Caco-2 (cell line): Measurements from ENCODE around the gene JARID2. TPM values are rescaled to one million over a fixed set of nuclear protein-coding genes. Genes with fewer than 3 reads are reported as not detected.

Experiments used
- BruUV-seq: library from RNA; stranded (reverse); fragments of 400-500 nt; replicated peaks from 2 replicates; lab custom pipeline; 2021; lab: Mats Ljungman, UMichigan
- CTCF ChIA-PET: fragments of 300-600 bp; sonication (Branson Sonifier 250); formaldehyde crosslinking; loops from one replicate; lab custom pipeline; 2022; ENCODE audit warnings: antibody characterized with exemption; lab: Charles Lee
- POLR2A ChIA-PET: fragments of 300-600 bp; sonication (Branson Sonifier 250); formaldehyde crosslinking; loops from one replicate; lab custom pipeline; 2022; ENCODE audit warnings: antibody characterized with exemption; lab: Charles Lee
- DNase-seq, 2 experiments: peaks; one replicate each; pipeline versions ENCODE4 v3.0.0 to v3.0.0-alpha.2; 2020 to 2022
- H3K27me3 ChIP-seq: replicated peaks from 2 replicates; pipeline ENCODE4 v1.6.0; 2011; ENCODE audit warnings: low read length; ENCODE audit not compliant: control insufficient read depth, insufficient read depth
- H3K36me3 ChIP-seq: 2 replicates; pipeline ENCODE4 v1.5.1; 2011; ENCODE audit warnings: low read length; ENCODE audit not compliant: control insufficient read depth, insufficient read depth
- H3K4me1 ChIP-seq: fragments of 250-450 bp; sonication (Bioruptor Pico); 2 replicates; pipeline ENCODE4 v1.5.1; 2020; ENCODE audit warnings: mild to moderate bottlenecking
- H3K4me3 ChIP-seq: 2 replicates; pipeline ENCODE4 v1.5.1; 2011; ENCODE audit warnings: low read depth, mild to moderate bottlenecking, control low read depth, low read length
- H3K9me3 ChIP-seq: fragments of 250-450 bp; sonication (Bioruptor Pico); 2 replicates; pipeline ENCODE4 v1.5.1; 2020; ENCODE audit warnings: mild to moderate bottlenecking, moderate library complexity
- H3K27ac Mint-ChIP-seq: one replicate; pipeline ENCODE4 v1.8.0; 2022; ENCODE audit warnings: mixed read lengths; ENCODE audit not compliant: unreplicated experiment
- H3K27me3 Mint-ChIP-seq: one replicate; pipeline ENCODE4 v1.8.0; 2022; ENCODE audit warnings: mixed read lengths; ENCODE audit not compliant: insufficient read depth, unreplicated experiment
- H3K36me3 Mint-ChIP-seq: one replicate; pipeline ENCODE4 v1.8.0; 2022; ENCODE audit warnings: mild to moderate bottlenecking, mixed read lengths; ENCODE audit not compliant: insufficient read depth, unreplicated experiment
- H3K4me1 Mint-ChIP-seq: one replicate; pipeline ENCODE4 v1.8.0; 2022; ENCODE audit warnings: low read depth, mixed read lengths; ENCODE audit not compliant: unreplicated experiment
- H3K4me3 Mint-ChIP-seq: one replicate; pipeline ENCODE4 v1.8.0; 2022; ENCODE audit warnings: mild to moderate bottlenecking, moderate library complexity, mixed read lengths; ENCODE audit not compliant: unreplicated experiment
- H3K9me3 Mint-ChIP-seq: one replicate; pipeline ENCODE4 v1.8.0; 2022; ENCODE audit warnings: mixed read lengths; ENCODE audit not compliant: unreplicated experiment
- CTCF ChIP-seq, 2 experiments: fragments of 200-600 bp in 1 of 2; IDR thresholded peaks; 1 replicate in 1 of 2; 2 replicates in 1 of 2; pipeline versions ENCODE4 v1.5.1 to v1.8.0; 2011 to 2022; ENCODE audit warnings: antibody characterized with exemption in 1 of 2, control low read depth in 1 of 2, inconsistent platforms in 1 of 2, low read depth in 1 of 2, low read length in 1 of 2, mild to moderate bottlenecking in 1 of 2, moderate library complexity in 1 of 2; ENCODE audit not compliant: insufficient read depth in 1 of 2, severe bottlenecking in 1 of 2, unreplicated experiment in 1 of 2
- intact Hi-C: fragments of 100-400 bp; cut with micrococcal nuclease; formaldehyde crosslinking; loops from one replicate; pipeline ENCODE4 v1.10.0; 2022; ENCODE audit not compliant: unreplicated experiment
- total RNA-seq: library from RNA; stranded (reverse); gene quantifications from 2 replicates; pipeline ENCODE4 v1.2.3, GENCODE V29; 2022

JARID2 gene
- total RNA-seq, 1 experiment from 2014 or later: 18.3 TPM

- no peaks in the 10 kb centered on the region for H3K9me3 ChIP-seq
- H3K9me3 Mint-ChIP-seq: no peaks in the 10 kb centered on the region
- intact Hi-C loops: no loop called here
- no peaks in the 10 kb centered on the region for H3K4me1 Mint-ChIP-seq
- no peak overlapping the region for H3K27ac Mint-ChIP-seq
- H3K4me3 Mint-ChIP-seq: no peak overlapping the region
- TF ChIP-seq CTCF (IDR thresholded peaks at IDR 0.05; ENCODE audit: insufficient read depth in 1 of 2, low read depth in 1 of 2, low read length in 1 of 2, severe bottlenecking in 1 of 2, unreplicated experiment in 1 of 2): no peak
- H3K36me3 Mint-ChIP-seq: peaks cover 32% of the 10 kb centered on the region
- ChIA-PET POLR2A (no interaction called here), CTCF (no interaction called here)
- H3K36me3 ChIP-seq: no peaks in the 10 kb centered on the region
- no peak overlapping the region for H3K4me3 ChIP-seq
- no peak for DNase-seq
- no peaks in the 10 kb centered on the region for H3K4me1 ChIP-seq
- no peaks in the 10 kb centered on the region for H3K27me3 ChIP-seq
- no TSS peak for BruUV-seq
- H3K27me3 Mint-ChIP-seq: no peaks in the 10 kb centered on the region
These were observed 261.4 kb downstream of the JARID2 start for GRCh38 chr6:15507221-15507620.

GRCh38 chr6:15507746-15508145 is 261.9 kb downstream of the JARID2 start:
- no TSS peak for BruUV-seq
- Histone ChIP-seq H3K4me3 (no peak overlapping the region), H3K9me3 (no peaks in the 10 kb centered on the region), H3K36me3 (no peaks in the 10 kb centered on the region), H3K4me1 (no peaks in the 10 kb centered on the region), H3K27me3 (no peaks in the 10 kb centered on the region)
- intact Hi-C loops: no loop called here
- no peak for DNase-seq
- ChIA-PET POLR2A (no interaction called here), CTCF (no interaction called here)
- H3K27ac Mint-ChIP-seq: no peak overlapping the region
- H3K4me1 Mint-ChIP-seq: no peaks in the 10 kb centered on the region
- H3K36me3 Mint-ChIP-seq: peaks cover 32% of the 10 kb centered on the region
- H3K9me3 Mint-ChIP-seq: no peaks in the 10 kb centered on the region
- no peak overlapping the region for H3K4me3 Mint-ChIP-seq
- TF ChIP-seq CTCF (IDR thresholded peaks at IDR 0.05; ENCODE audit: insufficient read depth in 1 of 2, low read depth in 1 of 2, low read length in 1 of 2, severe bottlenecking in 1 of 2, unreplicated experiment in 1 of 2): no peak
- H3K27me3 Mint-ChIP-seq: no peaks in the 10 kb centered on the region

GRCh38 chr6:15508441-15508871 is 262.6 kb downstream of the JARID2 start:
- ChIA-PET POLR2A (no interaction called here), CTCF (no interaction called here)
- no peaks in the 10 kb centered on the region for H3K4me1 ChIP-seq
- H3K9me3 Mint-ChIP-seq: no peaks in the 10 kb centered on the region
- peaks cover 33% of the 10 kb centered on the region for H3K36me3 Mint-ChIP-seq
- peaks cover 2% of the 10 kb centered on the region for H3K36me3 ChIP-seq
- H3K27me3 Mint-ChIP-seq: no peaks in the 10 kb centered on the region
- no TSS peak for BruUV-seq
- intact Hi-C loops: no loop called here
- no peak overlapping the region for H3K4me3 Mint-ChIP-seq
- no peak overlapping the region for H3K27ac Mint-ChIP-seq
- no peak for DNase-seq
- H3K9me3 ChIP-seq: no peaks in the 10 kb centered on the region
- no peak overlapping the region for H3K4me3 ChIP-seq
- no peaks in the 10 kb centered on the region for H3K27me3 ChIP-seq
- H3K4me1 Mint-ChIP-seq: no peaks in the 10 kb centered on the region
- no peak for TF ChIP-seq CTCF (IDR thresholded peaks at IDR 0.05; ENCODE audit: insufficient read depth in 1 of 2, low read depth in 1 of 2, low read length in 1 of 2, severe bottlenecking in 1 of 2, unreplicated experiment in 1 of 2)
